ENCODE measurements around the gene LPCAT1.
"Not testable (repeated sequence)": the region's sequence is repeated elsewhere in the genome, so short reads cannot be mapped to it uniquely, and the experiment has no call there.

LPCAT1 gene

GRCh38 chr5:1509346-1510085 lies 14.2 kb downstream of the LPCAT1 start:
- DNase-seq: no peak

GRCh38 chr5:1508659-1509290 lies 15.0 kb downstream of the LPCAT1 start:
- no peak for DNase-seq

GRCh38 chr5:1507961-1508658 lies 15.7 kb downstream of the LPCAT1 start:
- DNase-seq: no peak

GRCh38 chr5:1507457-1507856 lies 16.3 kb downstream of the LPCAT1 start:
- no peak for DNase-seq

GRCh38 chr5:1507014-1507375 lies 16.8 kb downstream of the LPCAT1 start:
- no peak for DNase-seq

GRCh38 chr5:1506242-1507013 lies 17.3 kb downstream of the LPCAT1 start:
- DNase-seq: no peak

- DNase-seq: no peak
These were observed 18.1 kb downstream of the LPCAT1 start for GRCh38 chr5:1505506-1506241.

- DNase-seq: not testable (repeated sequence)
These were observed 18.7 kb downstream of the LPCAT1 start for GRCh38 chr5:1505089-1505488.

GRCh38 chr5:1504617-1505016 lies 19.1 kb downstream of the LPCAT1 start:
- no peak for DNase-seq

- DNase-seq: no peak
These were observed 19.6 kb downstream of the LPCAT1 start for GRCh38 chr5:1504069-1504595.

- no peak for DNase-seq
These were observed 20.3 kb downstream of the LPCAT1 start for GRCh38 chr5:1503241-1504068.

- no peak for DNase-seq
These were observed 21.0 kb downstream of the LPCAT1 start for GRCh38 chr5:1502737-1503120.

GRCh38 chr5:1502046-1502736 lies 21.6 kb downstream of the LPCAT1 start:
- no peak for DNase-seq

- DNase-seq: no peak
These were observed 22.3 kb downstream of the LPCAT1 start for GRCh38 chr5:1501372-1502045.

- no peak for DNase-seq
These were observed 23.2 kb downstream of the LPCAT1 start for GRCh38 chr5:1500411-1501091.

- no peak for DNase-seq
These were observed 23.9 kb downstream of the LPCAT1 start for GRCh38 chr5:1499851-1500250.

- DNase-seq: no peak
These were observed 24.9 kb downstream of the LPCAT1 start for GRCh38 chr5:1498623-1499416.

Measured in right kidney (tissue), 1 donor.